Bronchial epithelial cell (primary cell): ENCODE data around the gene LDLRAD4. TPM values are rescaled to one million over a fixed set of nuclear protein-coding genes. Genes with fewer than 3 reads are reported as not detected.

Experiments used
- DNase-seq: peaks from one replicate; pipeline ENCODE4 v3.0.0-alpha.2; 2010; ENCODE audit warnings: low read depth
- FAIRE-seq: peaks from 2 replicates; lab custom pipeline; 2011; peaks lifted over from hg19 to GRCh38; lab: Jason Lieb, UNC
- H3K27me3 ChIP-seq: 2 replicates; pipeline ENCODE4 v1.5.1; 2011; ENCODE audit warnings: low read length; ENCODE audit not compliant: control insufficient read depth, insufficient read depth
- H3K36me3 ChIP-seq: 2 replicates; pipeline ENCODE4 v1.5.1; 2011; ENCODE audit warnings: low read length; ENCODE audit not compliant: control insufficient read depth, insufficient read depth
- H3K4me3 ChIP-seq: 2 replicates; pipeline ENCODE4 v1.5.1; 2011; ENCODE audit warnings: mild to moderate bottlenecking, low read depth, low read length, control low read depth
- CTCF ChIP-seq: IDR thresholded peaks from 2 replicates; pipeline ENCODE4 v1.5.1; 2011; ENCODE audit warnings: mild to moderate bottlenecking, moderate library complexity, low read length, control low read depth, inconsistent platforms; ENCODE audit not compliant: insufficient read depth, severe bottlenecking
- total RNA-seq: library from RNA; depleted of rRNA; stranded (reverse); fragments of >200 nt; gene quantifications from 2 replicates; pipeline ENCODE4 v1.2.1, GENCODE V29; 2014

Gene LDLRAD4
- total RNA-seq, 1 donor from 2014 or later: not detected

GRCh38 chr18:13441736-13442135 lies 223.2 kb downstream of the LDLRAD4 start:
- TF ChIP-seq CTCF: no peak
- DNase-seq: no peak
- no peak overlapping the region for H3K4me3 ChIP-seq
- no peaks in the 10 kb centered on the region for H3K27me3 ChIP-seq
- H3K36me3 ChIP-seq: no peaks in the 10 kb centered on the region
- no peak for FAIRE-seq

GRCh38 chr18:13442451-13442850 lies 223.9 kb downstream of the LDLRAD4 start:
- FAIRE-seq (no peak), DNase-seq (no peak)
- TF ChIP-seq CTCF: no peak
- no peaks in the 10 kb centered on the region for H3K27me3 ChIP-seq
- no peaks in the 10 kb centered on the region for H3K36me3 ChIP-seq
- H3K4me3 ChIP-seq: no peak overlapping the region

GRCh38 chr18:13443552-13443951 lies 225.0 kb downstream of the LDLRAD4 start:
- FAIRE-seq: no peak
- no peak for DNase-seq
- Histone ChIP-seq H3K27me3 (no peaks in the 10 kb centered on the region), H3K36me3 (no peaks in the 10 kb centered on the region), H3K4me3 (no peak overlapping the region)
- TF ChIP-seq CTCF: no peak

GRCh38 chr18:13444430-13445240 lies 226.1 kb downstream of the LDLRAD4 start:
- Histone ChIP-seq H3K27me3 (no peaks in the 10 kb centered on the region), H3K36me3 (no peaks in the 10 kb centered on the region), H3K4me3 (no peak overlapping the region)
- DNase-seq: no peak
- FAIRE-seq: no peak
- TF ChIP-seq CTCF: no peak

- DNase-seq: no peak
- Histone ChIP-seq H3K36me3 (no peaks in the 10 kb centered on the region), H3K27me3 (no peaks in the 10 kb centered on the region), H3K4me3 (no peak overlapping the region)
- no peak for TF ChIP-seq CTCF
- peak; percentile 99 for FAIRE-seq
Measured at GRCh38 chr18:13445241-13445897, 226.8 kb downstream of the LDLRAD4 start.

- H3K36me3 ChIP-seq: no peaks in the 10 kb centered on the region
- no peak for FAIRE-seq
- no peak for TF ChIP-seq CTCF
- DNase-seq: no peak
- H3K27me3 ChIP-seq: no peaks in the 10 kb centered on the region
- H3K4me3 ChIP-seq: no peak overlapping the region
Measured at GRCh38 chr18:13446024-13446423, 227.5 kb downstream of the LDLRAD4 start.
